WTC11 (cell line): ENCODE data around the gene PHC3. TPM values are rescaled to one million over a fixed set of nuclear protein-coding genes. Genes with fewer than 3 reads are reported as not detected.

ENCODE experiments used
- ATAC-seq: fragments of 200-7000 bp; cut with Tn5 transposase; 2 replicates; pipeline ENCODE4 v1.10.0; 2021; ENCODE audit warnings: mild to moderate bottlenecking, moderate library complexity
- CTCF ChIA-PET: fragments of 300-600 bp; sonication (Branson Sonifier 250); formaldehyde crosslinking; loops from one replicate; lab custom pipeline; 2021; ENCODE audit warnings: antibody characterized with exemption; lab: Charles Lee
- POLR2A ChIA-PET: fragments of 350-600 bp; sonication (Branson Sonifier 250); formaldehyde crosslinking; loops from one replicate; lab custom pipeline; 2021; ENCODE audit warnings: antibody characterized with exemption; lab: Charles Lee
- DNase-seq: peaks from one replicate; pipeline ENCODE4 v3.0.0; 2021; ENCODE audit warnings: low spot score
- H3K27ac Mint-ChIP-seq: 2 replicates; pipeline ENCODE4 v1.8.0; 2021; ENCODE audit warnings: mixed read lengths
- H3K27me3 Mint-ChIP-seq: 2 replicates; pipeline ENCODE4 v1.8.0; 2021; ENCODE audit warnings: low read depth, mild to moderate bottlenecking, moderate library complexity, mixed read lengths
- H3K36me3 Mint-ChIP-seq: 2 replicates; pipeline ENCODE4 v1.8.0; 2021; ENCODE audit warnings: mixed read lengths
- H3K4me1 Mint-ChIP-seq: 2 replicates; pipeline ENCODE4 v1.8.0; 2022; ENCODE audit warnings: mixed read lengths
- H3K4me3 Mint-ChIP-seq: 2 replicates; pipeline ENCODE4 v1.8.0; 2021; ENCODE audit warnings: mild to moderate bottlenecking, moderate library complexity, mixed read lengths
- H3K9me3 Mint-ChIP-seq: 2 replicates; pipeline ENCODE4 v1.8.0; 2021; ENCODE audit warnings: mixed read lengths
- ATF1 ChIP-seq: sonication (generic); formaldehyde crosslinking; IDR thresholded peaks from 2 replicates; pipeline ENCODE4 v1.8.1; 2023; ENCODE audit warnings: mild to moderate bottlenecking, moderate library complexity, missing genetic modification reagents
- ATF2 ChIP-seq: sonication (generic); formaldehyde crosslinking; IDR thresholded peaks from 2 replicates; pipeline ENCODE4 v1.8.1; 2022; ENCODE audit warnings: low read depth, missing genetic modification reagents, borderline replicate concordance
- CBFB ChIP-seq: sonication (generic); formaldehyde crosslinking; IDR thresholded peaks from 2 replicates; pipeline ENCODE4 v1.8.1; 2022; ENCODE audit warnings: mild to moderate bottlenecking, low read depth, missing genetic modification reagents
- CREM ChIP-seq: sonication (generic); formaldehyde crosslinking; IDR thresholded peaks from 2 replicates; pipeline ENCODE4 v1.8.1; 2022; ENCODE audit warnings: mild to moderate bottlenecking, missing genetic modification reagents, moderate library complexity
- ELF4 ChIP-seq: sonication (generic); formaldehyde crosslinking; IDR thresholded peaks from 2 replicates; pipeline ENCODE4 v1.8.1; 2022; ENCODE audit warnings: low read depth, mild to moderate bottlenecking, moderate library complexity, missing genetic modification reagents
- ESRRA ChIP-seq: sonication (generic); formaldehyde crosslinking; IDR thresholded peaks from 2 replicates; pipeline ENCODE4 v1.8.1; 2022; ENCODE audit warnings: mild to moderate bottlenecking, missing genetic modification reagents, borderline replicate concordance
- FOXJ3 ChIP-seq: sonication (generic); formaldehyde crosslinking; IDR thresholded peaks from 2 replicates; pipeline ENCODE4 v1.9.0; 2021; ENCODE audit warnings: missing genetic modification reagents, mild to moderate bottlenecking, borderline replicate concordance
- FOXK1 ChIP-seq: sonication (generic); formaldehyde crosslinking; IDR thresholded peaks from 2 replicates; pipeline ENCODE4 v1.8.0; 2022; ENCODE audit warnings: mild to moderate bottlenecking, moderate library complexity, missing genetic modification reagents
- FOXP1 ChIP-seq: sonication (generic); formaldehyde crosslinking; IDR thresholded peaks from 2 replicates; pipeline ENCODE4 v1.8.0; 2022; ENCODE audit warnings: missing genetic modification reagents, mild to moderate bottlenecking, moderate library complexity, borderline replicate concordance
- GRHL2 ChIP-seq: fragments of 250-450 bp; sonication (Bioruptor Pico); IDR thresholded peaks from 2 replicates; pipeline ENCODE4 v1.8.0; 2022; ENCODE audit warnings: mild to moderate bottlenecking, moderate library complexity; ENCODE audit not compliant: insufficient replicate concordance, severe bottlenecking
- IRF1 ChIP-seq: sonication (generic); formaldehyde crosslinking; IDR thresholded peaks from 2 replicates; pipeline ENCODE4 v1.8.0; 2023; ENCODE audit warnings: missing genetic modification reagents
- JUN ChIP-seq: sonication (generic); formaldehyde crosslinking; IDR thresholded peaks from 2 replicates; pipeline ENCODE4 v1.8.0; 2023; ENCODE audit warnings: mild to moderate bottlenecking, missing genetic modification reagents
- MAX ChIP-seq: sonication (generic); formaldehyde crosslinking; IDR thresholded peaks from 2 replicates; pipeline ENCODE4 v1.8.0; 2022; ENCODE audit warnings: mild to moderate bottlenecking, missing genetic modification reagents
- MYBL2 ChIP-seq: sonication (generic); formaldehyde crosslinking; IDR thresholded peaks from 2 replicates; pipeline ENCODE4 v1.8.1; 2023; ENCODE audit warnings: mild to moderate bottlenecking, moderate library complexity, missing genetic modification reagents
- NFATC4 ChIP-seq: fragments of 250-450 bp; sonication (Bioruptor Pico); IDR thresholded peaks from 2 replicates; pipeline ENCODE4 v1.9.0; 2021; ENCODE audit warnings: mild to moderate bottlenecking
- PRRX2 ChIP-seq: fragments of 250-450 bp; sonication (Bioruptor Pico); IDR thresholded peaks from 2 replicates; pipeline ENCODE4 v1.8.0; 2021; ENCODE audit warnings: mild to moderate bottlenecking
- RORB ChIP-seq: fragments of 250-450 bp; sonication (Bioruptor Pico); IDR thresholded peaks from 2 replicates; pipeline ENCODE4 v1.9.0; 2021; ENCODE audit warnings: mild to moderate bottlenecking
- TEAD4 ChIP-seq: sonication (generic); formaldehyde crosslinking; IDR thresholded peaks from 2 replicates; pipeline ENCODE4 v1.8.0; 2022; ENCODE audit warnings: mild to moderate bottlenecking, missing genetic modification reagents
- TP53 ChIP-seq: sonication (generic); formaldehyde crosslinking; IDR thresholded peaks from 2 replicates; pipeline ENCODE4 v1.8.1; 2023; ENCODE audit warnings: mild to moderate bottlenecking, missing genetic modification reagents
- USF1 ChIP-seq: sonication (generic); formaldehyde crosslinking; IDR thresholded peaks from 2 replicates; pipeline ENCODE4 v1.8.0; 2022; ENCODE audit warnings: mild to moderate bottlenecking, missing genetic modification reagents
- ZNF317 ChIP-seq: sonication (generic); formaldehyde crosslinking; IDR thresholded peaks from 2 replicates; pipeline ENCODE4 v1.8.1; 2023; ENCODE audit warnings: low read depth, mild to moderate bottlenecking, moderate library complexity, missing genetic modification reagents, borderline replicate concordance
- ZSCAN18 ChIP-seq: fragments of 250-450 bp; sonication (Bioruptor Pico); IDR thresholded peaks from 2 replicates; pipeline ENCODE4 v2.1.2; 2022; ENCODE audit warnings: mild to moderate bottlenecking, moderate library complexity
- total RNA-seq: library from RNA; stranded (reverse); gene quantifications from 3 replicates; pipeline ENCODE4 v1.2.3, GENCODE V29; 2021
- TF ChIP-seq, protein P1 (sequence below): sonication (generic); formaldehyde crosslinking; IDR thresholded peaks from 2 replicates; pipeline ENCODE4 v1.8.1; 2022; ENCODE audit warnings: mild to moderate bottlenecking, missing genetic modification reagents, moderate library complexity, borderline replicate concordance
- TF ChIP-seq, protein P2 (sequence below): sonication (generic); formaldehyde crosslinking; IDR thresholded peaks from 2 replicates; pipeline ENCODE4 v1.8.0; 2022; ENCODE audit warnings: missing genetic modification reagents
- TF ChIP-seq, protein P3 (sequence below): sonication (generic); formaldehyde crosslinking; IDR thresholded peaks from 2 replicates; pipeline ENCODE4 v1.8.1; 2023; ENCODE audit warnings: mild to moderate bottlenecking, missing genetic modification reagents

The PHC3 gene
- total RNA-seq, 1 experiment from 2014 or later: 27.8 TPM

- Mint-ChIP-seq H3K9me3 (0 out of 2 replicates have a peak, but pooled peaks cover 4% of the 10 kb centered on the region), H3K36me3 (peaks cover 17% of the 10 kb centered on the region), H3K27me3 (no peaks in the 10 kb centered on the region)
- DNase-seq (no peak), ATAC-seq (no peak)
- no peak for TF ChIP-seq ELF4 (CRISPR knock-in tag)
- TF ChIP-seq ZNF317: no peak
- no peak for TF ChIP-seq MYBL2 (CRISPR knock-in tag)
- no peak for TF ChIP-seq ZSCAN18
- TF ChIP-seq FOXP1 (CRISPR knock-in tag): no peak
- TF ChIP-seq, protein P1, sequence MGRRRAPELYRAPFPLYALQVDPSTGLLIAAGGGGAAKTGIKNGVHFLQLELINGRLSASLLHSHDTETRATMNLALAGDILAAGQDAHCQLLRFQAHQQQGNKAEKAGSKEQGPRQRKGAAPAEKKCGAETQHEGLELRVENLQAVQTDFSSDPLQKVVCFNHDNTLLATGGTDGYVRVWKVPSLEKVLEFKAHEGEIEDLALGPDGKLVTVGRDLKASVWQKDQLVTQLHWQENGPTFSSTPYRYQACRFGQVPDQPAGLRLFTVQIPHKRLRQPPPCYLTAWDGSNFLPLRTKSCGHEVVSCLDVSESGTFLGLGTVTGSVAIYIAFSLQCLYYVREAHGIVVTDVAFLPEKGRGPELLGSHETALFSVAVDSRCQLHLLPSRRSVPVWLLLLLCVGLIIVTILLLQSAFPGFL (CRISPR knock-in tag): no peak
- no peak for TF ChIP-seq CREM
- no peak for TF ChIP-seq RORB (CRISPR knock-in tag)
- TF ChIP-seq FOXK1: no peak
- TF ChIP-seq MAX (CRISPR knock-in tag): no peak
- no peak for TF ChIP-seq GRHL2 (CRISPR knock-in tag)
- TF ChIP-seq ATF2: no peak
- no peak for TF ChIP-seq NFATC4 (CRISPR knock-in tag)
- no peak for TF ChIP-seq CBFB (CRISPR knock-in tag)
- TF ChIP-seq ATF1 (CRISPR knock-in tag): no peak
- TF ChIP-seq, protein P2, sequence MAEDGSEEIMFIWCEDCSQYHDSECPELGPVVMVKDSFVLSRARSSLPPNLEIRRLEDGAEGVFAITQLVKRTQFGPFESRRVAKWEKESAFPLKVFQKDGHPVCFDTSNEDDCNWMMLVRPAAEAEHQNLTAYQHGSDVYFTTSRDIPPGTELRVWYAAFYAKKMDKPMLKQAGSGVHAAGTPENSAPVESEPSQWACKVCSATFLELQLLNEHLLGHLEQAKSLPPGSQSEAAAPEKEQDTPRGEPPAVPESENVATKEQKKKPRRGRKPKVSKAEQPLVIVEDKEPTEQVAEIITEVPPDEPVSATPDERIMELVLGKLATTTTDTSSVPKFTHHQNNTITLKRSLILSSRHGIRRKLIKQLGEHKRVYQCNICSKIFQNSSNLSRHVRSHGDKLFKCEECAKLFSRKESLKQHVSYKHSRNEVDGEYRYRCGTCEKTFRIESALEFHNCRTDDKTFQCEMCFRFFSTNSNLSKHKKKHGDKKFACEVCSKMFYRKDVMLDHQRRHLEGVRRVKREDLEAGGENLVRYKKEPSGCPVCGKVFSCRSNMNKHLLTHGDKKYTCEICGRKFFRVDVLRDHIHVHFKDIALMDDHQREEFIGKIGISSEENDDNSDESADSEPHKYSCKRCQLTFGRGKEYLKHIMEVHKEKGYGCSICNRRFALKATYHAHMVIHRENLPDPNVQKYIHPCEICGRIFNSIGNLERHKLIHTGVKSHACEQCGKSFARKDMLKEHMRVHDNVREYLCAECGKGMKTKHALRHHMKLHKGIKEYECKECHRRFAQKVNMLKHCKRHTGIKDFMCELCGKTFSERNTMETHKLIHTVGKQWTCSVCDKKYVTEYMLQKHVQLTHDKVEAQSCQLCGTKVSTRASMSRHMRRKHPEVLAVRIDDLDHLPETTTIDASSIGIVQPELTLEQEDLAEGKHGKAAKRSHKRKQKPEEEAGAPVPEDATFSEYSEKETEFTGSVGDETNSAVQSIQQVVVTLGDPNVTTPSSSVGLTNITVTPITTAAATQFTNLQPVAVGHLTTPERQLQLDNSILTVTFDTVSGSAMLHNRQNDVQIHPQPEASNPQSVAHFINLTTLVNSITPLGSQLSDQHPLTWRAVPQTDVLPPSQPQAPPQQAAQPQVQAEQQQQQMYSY (CRISPR knock-in tag): no peak
- no peak for TF ChIP-seq IRF1 (CRISPR knock-in tag)
- no peak for TF ChIP-seq JUN (CRISPR knock-in tag)
- TF ChIP-seq, all 79 proteins: peak for 0
- Mint-ChIP-seq H3K27ac (peak overlapping the region; percentile 83), H3K4me1 (peaks cover 50% of the 10 kb centered on the region), H3K4me3 (no peak overlapping the region)
- ChIA-PET POLR2A (no interaction called here), CTCF (interaction anchor here (0.8 to 2.8 kb wide), 11 partner anchors 8 to 349 kb away, joined by 3 to 38 read pairs (median 5); no protein-coding TSS in a partner anchor)
These were observed 119.5 kb downstream of the PHC3 start for GRCh38 chr3:170062068-170062467.

- POLR2A ChIA-PET: no interaction called here
- Mint-ChIP-seq H3K4me1 (peaks cover 62% of the 10 kb centered on the region), H3K4me3 (peak overlapping the region; percentile 1; the same call in 1 of the 2 replicates), H3K9me3 (no peaks in the 10 kb centered on the region), H3K27me3 (no peaks in the 10 kb centered on the region), H3K27ac (peak overlapping the region; percentile 25; the same call in 1 of the 2 replicates), H3K36me3 (peaks cover 11% of the 10 kb centered on the region)
- DNase-seq: no peak
- no peak for ATAC-seq
- CTCF ChIA-PET: no interaction called here
- TF ChIP-seq FOXJ3 (no peak), PRRX2 (no peak), ZNF317 (no peak), NFATC4 (CRISPR knock-in tag) (no peak), ESRRA (CRISPR knock-in tag) (no peak), TP53 (CRISPR knock-in tag) (no peak), USF1 (no peak), CREM (no peak), TEAD4 (CRISPR knock-in tag) (no peak)
- TF ChIP-seq, protein P3, sequence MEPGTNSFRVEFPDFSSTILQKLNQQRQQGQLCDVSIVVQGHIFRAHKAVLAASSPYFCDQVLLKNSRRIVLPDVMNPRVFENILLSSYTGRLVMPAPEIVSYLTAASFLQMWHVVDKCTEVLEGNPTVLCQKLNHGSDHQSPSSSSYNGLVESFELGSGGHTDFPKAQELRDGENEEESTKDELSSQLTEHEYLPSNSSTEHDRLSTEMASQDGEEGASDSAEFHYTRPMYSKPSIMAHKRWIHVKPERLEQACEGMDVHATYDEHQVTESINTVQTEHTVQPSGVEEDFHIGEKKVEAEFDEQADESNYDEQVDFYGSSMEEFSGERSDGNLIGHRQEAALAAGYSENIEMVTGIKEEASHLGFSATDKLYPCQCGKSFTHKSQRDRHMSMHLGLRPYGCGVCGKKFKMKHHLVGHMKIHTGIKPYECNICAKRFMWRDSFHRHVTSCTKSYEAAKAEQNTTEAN (CRISPR knock-in tag): no peak
These were observed 122.1 kb downstream of the PHC3 start for GRCh38 chr3:170059447-170059846.
